LNCAP (cell line): ENCODE data around the gene SMG7.

Experiments
- CTCF ChIP-seq: fragments of 450-650 bp; IDR thresholded peaks from 2 replicates; pipeline ENCODE4 v1.5.1; 2017; ENCODE audit warnings: mild to moderate bottlenecking

Gene SMG7

GRCh38 chr1:183435497-183435896, 36.8 kb upstream of the SMG7 start:
- TF ChIP-seq CTCF = no peak

GRCh38 chr1:183438060-183438459, 34.2 kb upstream of the SMG7 start:
- TF ChIP-seq CTCF = no peak

- TF ChIP-seq CTCF = no peak
Observed at GRCh38 chr1:183443011-183443410, 29.3 kb upstream of the SMG7 start.

- TF ChIP-seq CTCF = no peak
Observed at GRCh38 chr1:183443466-183443865, 28.8 kb upstream of the SMG7 start.

- TF ChIP-seq CTCF = no peak
Observed at GRCh38 chr1:183444243-183444642, 28.1 kb upstream of the SMG7 start.

GRCh38 chr1:183449223-183449770, 23.0 kb upstream of the SMG7 start:
- no peak for TF ChIP-seq CTCF

GRCh38 chr1:183450093-183450492, 22.2 kb upstream of the SMG7 start:
- TF ChIP-seq CTCF = no peak

GRCh38 chr1:183454377-183454776, 17.9 kb upstream of the SMG7 start:
- no peak for TF ChIP-seq CTCF
